HFF-Myc (cell line): ENCODE measurements around the gene TAS2R39.
"Not testable (repeated sequence)": the region's sequence is repeated elsewhere in the genome, so short reads cannot be mapped to it uniquely, and the experiment has no call there.

Experiments
- DNase-seq: peaks from one replicate; pipeline ENCODE4 v3.0.0-alpha.2; 2011; ENCODE audit warnings: low read depth; ENCODE audit errors: extremely low read depth
- H3K4me3 ChIP-seq: replicated peaks from 2 replicates; pipeline ENCODE4 v1.5.1; 2011; ENCODE audit warnings: low read depth, mild to moderate bottlenecking, control low read depth, low read length
- TF ChIP-seq, protein P1 (sequence below): IDR thresholded peaks from 2 replicates; pipeline ENCODE4 v1.5.1; 2012; ENCODE audit warnings: mild to moderate bottlenecking, low read depth, low read length, control low read depth; ENCODE audit errors: missing control alignments

The TAS2R39 gene

DNA sequence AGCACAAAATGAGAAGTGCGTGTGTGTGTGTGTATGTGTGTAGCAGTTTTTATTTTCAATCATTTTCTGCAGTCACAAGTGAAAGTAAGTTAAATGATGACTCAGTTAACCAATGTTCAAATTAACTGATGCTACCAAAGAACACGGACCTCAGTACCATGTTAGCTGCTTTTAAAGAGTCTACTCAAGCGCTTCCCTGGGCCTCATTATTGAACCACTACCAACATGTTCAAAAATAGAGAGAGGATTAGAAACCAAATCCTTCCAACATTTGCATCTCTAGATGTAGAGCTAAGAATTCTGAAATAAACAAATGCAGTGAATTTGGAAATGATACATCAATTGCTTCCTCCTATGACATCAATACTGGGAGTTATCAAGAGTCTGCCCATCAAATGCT lies at the start of gene TAS2R39:
Gene TAS2R39, plus strand, starts transcription at position 396 of the 400 bp plus-strand sequence. Its CDS starts 0 bp downstream, at position 396.
- TF ChIP-seq, protein P1, sequence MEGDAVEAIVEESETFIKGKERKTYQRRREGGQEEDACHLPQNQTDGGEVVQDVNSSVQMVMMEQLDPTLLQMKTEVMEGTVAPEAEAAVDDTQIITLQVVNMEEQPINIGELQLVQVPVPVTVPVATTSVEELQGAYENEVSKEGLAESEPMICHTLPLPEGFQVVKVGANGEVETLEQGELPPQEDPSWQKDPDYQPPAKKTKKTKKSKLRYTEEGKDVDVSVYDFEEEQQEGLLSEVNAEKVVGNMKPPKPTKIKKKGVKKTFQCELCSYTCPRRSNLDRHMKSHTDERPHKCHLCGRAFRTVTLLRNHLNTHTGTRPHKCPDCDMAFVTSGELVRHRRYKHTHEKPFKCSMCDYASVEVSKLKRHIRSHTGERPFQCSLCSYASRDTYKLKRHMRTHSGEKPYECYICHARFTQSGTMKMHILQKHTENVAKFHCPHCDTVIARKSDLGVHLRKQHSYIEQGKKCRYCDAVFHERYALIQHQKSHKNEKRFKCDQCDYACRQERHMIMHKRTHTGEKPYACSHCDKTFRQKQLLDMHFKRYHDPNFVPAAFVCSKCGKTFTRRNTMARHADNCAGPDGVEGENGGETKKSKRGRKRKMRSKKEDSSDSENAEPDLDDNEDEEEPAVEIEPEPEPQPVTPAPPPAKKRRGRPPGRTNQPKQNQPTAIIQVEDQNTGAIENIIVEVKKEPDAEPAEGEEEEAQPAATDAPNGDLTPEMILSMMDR, result no peak
- H3K4me3 ChIP-seq, result no peak within 1 kb of the TSS
- DNase-seq, result no peak

- TF ChIP-seq, protein P1, result no peak
- DNase-seq, result no peak
- H3K4me3 ChIP-seq, result no peak overlapping the region
Measured at GRCh38 chr7:143147070-143147469, 36.1 kb upstream of the TAS2R39 start.

DNA sequence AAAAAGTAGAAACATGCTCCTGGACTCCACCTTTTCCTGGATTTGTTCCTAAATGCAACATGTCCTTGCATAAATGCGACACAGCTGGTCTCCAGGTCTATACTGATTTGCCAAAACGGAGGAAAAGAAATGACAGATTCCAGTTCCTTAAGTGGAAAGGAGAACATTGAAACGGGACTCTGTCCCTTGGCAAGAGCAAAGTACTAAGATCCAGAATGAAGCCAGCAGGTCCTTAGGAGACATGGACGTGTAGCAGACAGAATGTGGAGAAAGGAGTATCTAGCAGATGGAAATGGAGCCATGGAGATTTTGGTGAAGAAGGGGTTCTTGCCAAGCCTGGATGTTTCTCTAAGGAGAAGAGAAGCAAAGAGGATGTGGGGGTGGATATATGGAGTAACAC lies 35.2 kb upstream of the TAS2R39 start:
- no peak overlapping the region for H3K4me3 ChIP-seq

GRCh38 chr7:143148651-143149050 lies 34.6 kb upstream of the TAS2R39 start:
- TF ChIP-seq, protein P1, result no peak
- no peak overlapping the region for H3K4me3 ChIP-seq
- DNase-seq, result no peak

More for the DNA sequence above, 35.2 kb upstream of the TAS2R39 start:
- TF ChIP-seq, protein P1, result no peak
- no peak for DNase-seq

DNA sequence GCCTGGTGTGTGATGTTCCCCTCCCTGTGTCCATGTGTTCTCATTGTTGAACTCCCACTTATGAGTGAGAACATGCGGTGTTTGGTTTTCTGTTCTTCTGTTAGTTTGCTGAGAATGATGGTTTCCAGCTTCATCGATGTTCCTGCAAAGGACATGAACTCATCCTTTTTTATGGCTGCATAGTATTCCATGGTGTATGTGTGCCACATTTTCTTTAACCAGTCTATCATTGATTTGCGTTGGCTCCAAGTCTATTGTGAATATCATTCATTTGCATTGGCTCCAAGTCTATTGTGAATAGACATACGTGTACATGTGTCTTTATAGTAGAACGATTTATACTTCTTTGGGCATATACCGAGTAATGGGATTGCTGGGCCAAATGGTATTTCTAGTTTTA lies 32.5 kb upstream of the TAS2R39 start:
- not testable (repeated sequence) for H3K4me3 ChIP-seq, DNase-seq

DNA sequence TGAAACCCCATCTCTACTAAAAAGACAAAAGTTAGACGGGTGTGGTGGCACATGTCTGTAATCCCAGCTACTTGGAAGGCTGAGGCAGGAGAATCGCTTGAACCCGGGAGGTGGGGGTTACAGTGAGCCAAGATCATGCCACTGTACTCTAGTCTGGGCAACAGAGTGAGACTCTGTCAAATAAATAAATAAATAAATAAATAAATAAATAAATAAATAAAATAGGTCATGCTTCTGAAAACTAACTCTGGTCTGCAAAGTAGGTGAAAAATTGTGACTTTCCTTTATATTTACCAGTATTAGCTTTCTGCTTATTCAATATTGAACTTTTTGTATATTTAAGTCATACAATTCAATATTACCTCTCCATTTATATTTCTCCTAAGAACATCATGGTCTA lies 24.6 kb upstream of the TAS2R39 start:
- not testable (repeated sequence) for H3K4me3 ChIP-seq, DNase-seq

DNA sequence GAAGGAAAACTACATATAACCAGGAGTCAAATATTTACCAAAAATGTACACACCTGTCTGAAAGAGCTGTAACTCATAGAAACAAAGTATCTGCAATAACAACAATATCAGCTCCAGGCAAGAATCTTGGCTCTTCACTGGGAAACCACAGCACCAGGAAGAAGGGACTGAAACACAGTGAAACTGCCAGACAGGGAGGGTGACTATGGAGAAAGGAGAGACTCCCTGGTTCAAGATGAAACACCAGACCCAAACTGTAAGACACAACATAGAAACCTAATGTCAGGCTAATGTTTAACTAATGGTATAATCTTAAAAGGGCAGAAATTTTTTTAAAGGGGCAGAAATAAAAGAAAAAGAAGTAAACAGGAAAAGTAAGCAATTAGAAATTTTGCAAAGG lies 11.5 kb upstream of the TAS2R39 start:
- TF ChIP-seq, protein P1, result no peak
- DNase-seq, result no peak
- H3K4me3 ChIP-seq, result no peak overlapping the region

GRCh38 chr7:143172354-143172753 lies 10.9 kb upstream of the TAS2R39 start:
- DNase-seq, result no peak
- no peak overlapping the region for H3K4me3 ChIP-seq
- TF ChIP-seq, protein P1, result no peak
